DMS53 treated with DMSO at 0.1 percent for 48 hours (cell line): ENCODE measurements around the gene GRIK4.
A peak's percentile ranks its signal among the peaks of the same experiment; 100 is the strongest.

Experiments
- DNase-seq: peaks from one replicate; lab custom pipeline; 2025; ENCODE audit not compliant: unreplicated experiment; lab: John Stamatoyannopoulos, UW

GRIK4 gene

DNA sequence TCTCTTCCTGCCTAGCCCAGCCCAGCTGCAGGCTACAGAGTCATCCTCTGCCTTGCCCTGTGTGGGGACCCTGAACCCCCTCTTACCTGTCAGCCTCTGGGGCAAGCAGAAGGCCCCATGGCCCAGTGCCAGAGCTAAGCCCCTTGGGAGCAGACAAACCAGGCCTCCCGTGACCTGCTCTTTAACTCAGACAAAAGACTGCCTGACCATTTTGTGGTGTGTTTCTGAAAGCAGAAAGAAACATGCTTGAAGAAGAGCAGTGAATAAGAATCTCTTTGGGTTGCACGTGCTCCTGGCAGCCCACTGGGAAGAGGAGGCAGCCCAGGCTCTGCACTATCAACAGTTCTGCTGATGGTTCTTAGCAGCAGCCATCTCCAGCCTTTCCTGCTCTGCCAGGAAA, 118.6 kb downstream of the GRIK4 start:
- no peak for DNase-seq

DNA sequence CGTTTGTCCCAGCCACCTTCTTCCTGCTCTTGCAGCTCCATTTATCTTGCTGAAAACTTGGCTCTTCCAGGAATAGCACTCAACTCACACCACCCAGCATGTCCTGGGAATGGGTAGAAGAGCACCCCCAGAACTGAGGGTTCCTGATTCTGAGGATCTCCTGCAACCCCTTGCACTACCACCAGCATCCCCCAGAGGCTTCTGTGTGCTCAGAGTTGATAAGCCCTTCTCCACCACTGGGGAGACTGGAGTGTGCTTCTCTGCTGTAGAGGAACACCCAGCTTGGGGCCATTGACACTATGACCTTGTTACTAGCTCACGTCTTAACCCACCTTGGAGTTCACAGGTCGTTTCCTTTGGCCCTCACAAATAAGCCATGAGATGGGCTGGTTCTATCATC, 121.0 kb downstream of the GRIK4 start:
- DNase-seq: no peak

- no peak for DNase-seq
Measured at GRCh38 chr11:120633616-120634393, 122.3 kb downstream of the GRIK4 start.

GRCh38 chr11:120634706-120635105, 123.2 kb downstream of the GRIK4 start:
- no peak for DNase-seq

- DNase-seq: no peak
Measured at GRCh38 chr11:120635136-120635810, 123.7 kb downstream of the GRIK4 start.

DNA sequence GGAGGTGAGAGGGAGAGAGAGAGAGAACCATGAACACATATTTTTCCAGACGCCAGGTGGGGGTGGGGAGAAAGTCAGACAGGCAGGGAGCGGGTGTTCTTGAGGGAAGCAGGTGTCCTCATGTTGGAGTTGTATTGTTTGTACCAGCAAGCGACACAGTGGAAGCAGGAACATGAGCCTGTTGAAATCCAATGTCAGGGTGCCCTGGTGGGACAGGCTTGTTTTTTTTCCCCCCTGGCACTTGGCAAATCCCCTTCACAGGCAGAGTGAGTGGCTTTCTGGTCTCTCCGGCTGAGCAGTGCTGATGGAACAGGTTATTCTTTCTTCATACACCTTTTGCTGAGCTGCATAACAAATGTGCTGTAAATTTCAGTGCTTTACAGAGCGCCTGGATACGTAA, 125.6 kb downstream of the GRIK4 start:
- no peak for DNase-seq

DNA sequence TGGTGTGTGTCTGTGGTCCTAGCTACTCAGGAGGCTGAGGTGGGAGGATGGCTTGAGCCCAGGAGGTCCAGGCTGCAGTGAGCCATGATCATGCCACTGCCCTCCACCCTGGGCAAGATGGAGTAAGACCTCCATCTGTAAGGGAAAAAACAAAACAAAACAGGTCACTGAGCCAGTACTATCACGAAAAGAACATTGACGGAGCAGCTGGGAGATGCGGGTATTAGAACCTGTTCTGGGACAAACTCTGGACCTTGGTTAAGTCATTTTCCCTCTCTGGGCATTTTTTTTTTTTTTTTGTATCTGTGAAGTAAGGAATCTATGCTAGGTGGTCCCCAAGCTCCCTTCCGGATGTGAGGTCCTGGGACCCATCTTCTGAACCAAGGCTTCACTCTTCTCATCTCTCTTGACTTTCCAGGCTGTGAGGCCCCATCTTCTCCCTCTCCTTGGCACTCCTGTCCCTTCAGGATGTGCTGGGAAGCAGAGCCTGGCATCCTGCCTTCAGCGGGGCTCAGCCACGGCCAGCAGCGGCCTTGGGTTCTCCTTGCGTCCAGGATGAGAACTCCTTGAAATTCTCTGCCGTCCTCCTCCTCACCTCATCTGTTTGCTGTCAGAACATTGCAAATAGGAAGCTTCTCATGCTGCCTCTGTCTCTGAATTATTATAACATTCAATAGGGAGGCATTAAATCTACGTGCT, 130.8 kb downstream of the GRIK4 start:
- no peak for DNase-seq

DNA sequence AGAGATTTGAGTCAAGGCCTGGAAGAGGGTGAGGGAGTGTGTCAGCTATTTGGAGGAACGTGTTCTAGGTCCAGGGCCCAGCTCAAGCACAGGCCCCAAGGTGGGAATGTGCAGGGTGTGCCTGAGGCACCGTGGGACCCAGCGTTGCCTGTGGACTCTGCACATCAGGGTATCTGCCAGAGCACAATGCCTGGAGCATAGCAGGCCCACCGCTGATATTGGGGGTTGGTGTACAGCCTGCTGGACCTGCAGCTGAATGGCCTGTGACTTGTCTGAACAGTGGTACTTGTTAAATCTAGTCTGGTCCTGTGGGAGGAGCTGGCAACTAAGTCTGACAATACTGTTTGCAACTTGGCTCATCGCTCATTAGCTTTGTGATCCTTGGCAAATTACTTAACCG, 131.7 kb downstream of the GRIK4 start:
- DNase-seq: no peak

DNA sequence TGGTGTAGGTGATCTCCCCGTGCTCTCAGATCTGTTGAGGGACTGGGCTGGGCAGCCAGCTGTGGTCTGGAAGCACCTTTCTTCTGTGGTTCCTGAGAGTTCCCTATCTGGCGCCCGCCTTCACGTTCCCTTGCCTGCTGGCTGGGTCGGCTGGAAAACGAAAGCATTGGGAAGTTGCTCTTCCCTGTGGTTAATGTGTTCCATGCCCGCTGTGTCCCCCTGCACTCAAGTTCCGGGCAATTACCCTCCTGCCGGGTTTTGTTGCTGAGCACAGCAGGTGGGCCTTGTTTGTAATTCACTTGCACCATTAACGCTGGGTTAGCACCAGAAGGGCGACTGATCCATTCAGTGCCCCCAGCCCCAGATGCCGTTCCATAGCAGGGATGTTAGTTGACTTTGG, 134.1 kb downstream of the GRIK4 start:
- DNase-seq: no peak

- DNase-seq: no peak
Measured at GRCh38 chr11:120646206-120646605, 134.7 kb downstream of the GRIK4 start.

DNA sequence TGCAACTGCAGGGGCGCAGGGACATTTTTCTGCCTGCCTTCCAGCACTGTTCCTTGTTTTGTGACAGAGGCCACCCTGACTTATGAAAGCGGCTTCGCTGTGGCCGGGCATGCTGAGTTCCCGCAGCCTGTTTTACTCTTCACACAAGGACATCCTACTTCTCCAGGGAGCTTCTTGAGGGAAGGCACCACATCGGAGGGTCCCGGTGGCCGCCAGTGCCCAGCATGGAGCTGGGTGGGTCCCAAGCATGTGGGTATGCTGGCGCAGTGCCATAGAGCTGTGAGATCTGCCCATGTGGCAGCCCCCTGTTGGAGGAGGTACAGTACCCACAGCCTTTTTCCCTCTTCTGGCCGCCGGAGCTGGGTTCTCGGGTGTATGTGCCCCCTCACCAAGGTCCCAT, 136.1 kb downstream of the GRIK4 start:
- DNase-seq: no peak

DNA sequence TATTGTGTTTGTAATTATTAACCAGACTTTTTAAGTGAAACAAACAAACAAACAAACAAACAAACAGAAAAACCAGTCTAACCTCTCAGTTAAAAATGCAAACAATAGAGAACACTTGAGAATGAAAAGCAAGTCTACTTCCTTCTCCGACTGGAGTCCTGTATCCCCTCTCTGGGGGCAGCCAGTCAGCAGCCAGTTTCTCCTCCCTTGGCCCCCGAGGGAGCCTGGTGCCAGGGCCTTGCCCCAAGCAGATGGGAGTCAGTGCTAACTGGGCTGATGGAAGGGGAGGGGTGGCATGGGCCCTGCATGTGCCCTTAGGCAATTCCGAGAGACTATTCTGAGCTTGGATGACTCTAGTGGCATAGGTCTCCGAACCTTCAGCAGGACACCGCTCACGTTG, 137.2 kb downstream of the GRIK4 start:
- DNase-seq: peak; percentile 75

- DNase-seq: peak; percentile 65
Measured at GRCh38 chr11:120649316-120649715, 137.8 kb downstream of the GRIK4 start.

- DNase-seq: no peak
Measured at GRCh38 chr11:120651396-120651795, 139.8 kb downstream of the GRIK4 start.

GRCh38 chr11:120651836-120652235, 140.3 kb downstream of the GRIK4 start:
- no peak for DNase-seq

GRCh38 chr11:120652705-120653335, 141.3 kb downstream of the GRIK4 start:
- DNase-seq: no peak

GRCh38 chr11:120655589-120655988, 144.0 kb downstream of the GRIK4 start:
- no peak for DNase-seq

DNA sequence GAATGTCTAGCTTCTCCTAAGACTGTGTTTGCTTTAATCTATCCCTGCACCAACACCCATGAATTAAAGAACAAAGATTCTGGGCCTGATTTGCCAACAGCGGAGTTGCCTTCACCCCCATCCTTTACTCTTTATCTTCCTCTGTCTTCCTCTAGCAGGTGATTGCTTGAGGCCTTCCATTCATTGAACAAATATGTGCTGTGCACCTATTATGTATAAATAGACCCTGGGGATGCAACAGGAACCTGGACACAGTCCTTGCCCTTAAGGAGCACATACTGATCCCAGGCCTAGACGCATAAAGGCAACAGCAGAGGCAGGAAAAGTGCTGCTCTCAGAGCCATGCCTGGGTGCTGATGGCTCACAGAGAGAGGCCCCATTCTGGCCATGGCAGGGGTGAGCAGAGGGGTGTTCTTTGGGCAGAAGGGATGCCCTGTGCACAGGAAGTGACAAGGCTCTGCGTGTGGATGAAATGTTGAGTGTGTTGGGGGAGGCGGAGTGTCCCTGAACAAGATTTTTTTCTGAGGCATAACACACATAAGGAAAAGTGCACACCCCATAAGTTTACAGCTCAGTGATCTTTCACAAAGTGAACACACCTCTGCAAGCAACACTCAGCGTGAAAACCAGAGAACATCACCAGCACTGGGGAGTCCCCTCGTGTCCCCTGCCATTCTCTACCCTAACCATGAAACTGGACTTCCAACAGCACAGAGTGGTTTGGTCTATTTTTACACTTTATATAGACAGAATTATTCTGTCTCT, 145.9 kb downstream of the GRIK4 start:
- DNase-seq: no peak

DNA sequence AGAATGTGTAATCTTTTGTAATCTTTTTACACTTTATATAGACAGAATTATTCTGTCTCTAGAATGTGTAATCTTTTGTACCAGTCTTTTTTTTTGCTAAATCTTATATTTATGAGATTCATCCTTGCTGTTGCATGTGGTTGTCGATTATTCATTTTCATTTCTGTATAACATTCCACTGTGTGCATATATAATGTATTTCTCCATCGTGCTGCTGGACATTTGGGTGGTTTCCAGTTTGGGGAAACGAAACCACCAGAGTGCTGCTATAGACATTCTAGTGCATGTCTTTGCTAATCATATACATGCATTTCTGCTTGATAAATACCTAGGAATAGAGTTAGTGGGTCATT, 146.5 kb downstream of the GRIK4 start:
- no peak for DNase-seq

DNA sequence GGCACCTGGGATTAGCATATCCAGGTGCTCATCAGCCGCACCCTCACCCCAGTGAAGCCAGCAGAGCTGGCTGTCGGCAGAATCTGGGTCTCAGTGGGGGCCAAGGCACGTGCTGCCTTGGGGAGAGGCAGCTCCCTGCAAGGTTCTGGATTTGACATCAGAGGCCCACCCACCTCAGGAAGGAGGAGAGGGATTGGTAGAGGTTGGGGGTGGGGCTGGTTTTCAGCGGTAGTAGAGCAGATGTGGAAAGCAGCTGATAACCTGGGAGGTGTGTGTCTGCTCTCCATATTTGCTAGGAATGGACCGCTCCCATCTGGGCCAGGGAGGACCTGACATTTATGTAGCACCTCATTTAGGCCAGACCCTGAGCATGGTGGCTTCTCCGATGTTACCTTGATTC, 147.5 kb downstream of the GRIK4 start:
- DNase-seq: no peak

- no peak for DNase-seq
Measured at GRCh38 chr11:120660024-120660565, 148.5 kb downstream of the GRIK4 start.
